ENCODE measurements around the gene PNMA5.

GRCh38 chrX:152993933-152994332, at the start of gene PNMA5:
- TF ChIP-seq CTCF (conservative IDR thresholded peaks at IDR 0.05; ENCODE audit: low read length) (no peak), EZH2phosphoT487 (IDR thresholded peaks at IDR 0.05; ENCODE audit: borderline replicate concordance) (no peak)
